ENCODE data around the gene TAF8. TPM values are rescaled to one million over a fixed set of nuclear protein-coding genes. Genes with fewer than 3 reads are reported as not detected.

Gene TAF8
- total RNA-seq, 4 donors from 2014 or later: 16.3 to 49.2 (median 35.6) TPM

- intact Hi-C loops (cut with DNase I; ENCODE audit: low total_unique reads): no loop called here
Measured at GRCh38 chr6:42123379-42124103, 73.2 kb downstream of the TAF8 start.

GRCh38 chr6:42124223-42124836 is 74.0 kb downstream of the TAF8 start:
- no peak overlapping the region for H3K27ac ChIP-seq
- H3K36me3 ChIP-seq: no peaks in the 10 kb centered on the region
- no peak for ATAC-seq
- intact Hi-C loops (cut with DNase I; ENCODE audit: low total_unique reads): no loop called here
- no peaks in the 10 kb centered on the region for H3K27me3 ChIP-seq
- no peak for DNase-seq
- H3K4me3 ChIP-seq: no peak overlapping the region
- H3K9me3 ChIP-seq: no peaks in the 10 kb centered on the region
- in situ Hi-C loops (cut with MboI; ENCODE audit: low sequenced_read_pairs in 4 of 4): no loop called here
- no peak for TF ChIP-seq POLR2A (IDR thresholded peaks at IDR 0.05)
- no peak for TF ChIP-seq CTCF (IDR thresholded peaks at IDR 0.05 in 4 of 5, conservative IDR thresholded peaks at IDR 0.05 in 1 of 5)
- H3K4me1 ChIP-seq: no peaks in the 10 kb centered on the region

More at GRCh38 chr6:42123379-42124103, 73.2 kb downstream of the TAF8 start:
- no peaks in the 10 kb centered on the region for H3K27me3 ChIP-seq
- TF ChIP-seq POLR2A (IDR thresholded peaks at IDR 0.05) (no peak), CTCF (IDR thresholded peaks at IDR 0.05 in 4 of 5, conservative IDR thresholded peaks at IDR 0.05 in 1 of 5) (no peak)
- no peak overlapping the region for H3K27ac ChIP-seq
- DNase-seq (no peak), ATAC-seq (no peak)
- H3K36me3 ChIP-seq: no peaks in the 10 kb centered on the region
- H3K4me1 ChIP-seq: peaks cover 0 to 2% of the 10 kb centered on the region in 2 donors
- no peaks in the 10 kb centered on the region for H3K9me3 ChIP-seq
- in situ Hi-C loops (cut with MboI; ENCODE audit: low sequenced_read_pairs in 4 of 4): no loop called here
- no peak overlapping the region for H3K4me3 ChIP-seq

- DNase-seq: no peak
- TF ChIP-seq POLR2A (IDR thresholded peaks at IDR 0.05) (no peak), CTCF (IDR thresholded peaks at IDR 0.05 in 4 of 5, conservative IDR thresholded peaks at IDR 0.05 in 1 of 5) (no peak)
- no peaks in the 10 kb centered on the region for H3K27me3 ChIP-seq
- H3K27ac ChIP-seq: no peak overlapping the region
- in situ Hi-C loops (cut with MboI; ENCODE audit: low sequenced_read_pairs in 4 of 4): no loop called here
- no peak overlapping the region for H3K4me3 ChIP-seq
- intact Hi-C loops (cut with DNase I; ENCODE audit: low total_unique reads): no loop called here
- H3K9me3 ChIP-seq: no peaks in the 10 kb centered on the region
- H3K4me1 ChIP-seq: no peaks in the 10 kb centered on the region
- no peak for ATAC-seq
- H3K36me3 ChIP-seq: no peaks in the 10 kb centered on the region
Measured at GRCh38 chr6:42125231-42125630, 74.9 kb downstream of the TAF8 start.

GRCh38 chr6:42125663-42126062 is 75.3 kb downstream of the TAF8 start:
- no peak overlapping the region for H3K27ac ChIP-seq
- no peaks in the 10 kb centered on the region for H3K9me3 ChIP-seq
- no peaks in the 10 kb centered on the region for H3K4me1 ChIP-seq
- intact Hi-C loops (cut with DNase I; ENCODE audit: low total_unique reads): no loop called here
- H3K36me3 ChIP-seq: no peaks in the 10 kb centered on the region
- TF ChIP-seq POLR2A (IDR thresholded peaks at IDR 0.05) (no peak), CTCF (IDR thresholded peaks at IDR 0.05 in 4 of 5, conservative IDR thresholded peaks at IDR 0.05 in 1 of 5) (no peak)
- H3K27me3 ChIP-seq: no peaks in the 10 kb centered on the region
- no peak for DNase-seq
- in situ Hi-C loops (cut with MboI; ENCODE audit: low sequenced_read_pairs in 4 of 4): no loop called here
- ATAC-seq: no peak
- no peak overlapping the region for H3K4me3 ChIP-seq
